AG09319 (cell line): ENCODE data around the gene PPIE.

Experiments used
- DNase-seq: peaks from one replicate; pipeline ENCODE4 v3.0.0-alpha.2; 2010; ENCODE audit warnings: low read depth; ENCODE audit errors: extremely low read depth
- CTCF ChIP-seq: IDR thresholded peaks from 2 replicates; pipeline ENCODE4 v1.5.1; 2011; ENCODE audit warnings: low read depth, mild to moderate bottlenecking, inconsistent platforms, low read length, moderate library complexity

The PPIE gene

GRCh38 chr1:39729842-39730241 is 8.8 kb upstream of the PPIE start:
- no peak for TF ChIP-seq CTCF

GRCh38 chr1:39732730-39733129 is 6.0 kb upstream of the PPIE start:
- no peak for DNase-seq
- TF ChIP-seq CTCF: no peak

More at GRCh38 chr1:39729842-39730241, 8.8 kb upstream of the PPIE start:
- no peak for DNase-seq

- TF ChIP-seq CTCF: no peak
- DNase-seq: no peak
These were observed 5.5 kb upstream of the PPIE start for GRCh38 chr1:39733161-39733560.

GRCh38 chr1:39735731-39736130 is 3.0 kb upstream of the PPIE start:
- no peak for TF ChIP-seq CTCF
- no peak for DNase-seq

GRCh38 chr1:39737546-39738169 is 1.0 kb upstream of the PPIE start:
- TF ChIP-seq CTCF: no peak
- DNase-seq: no peak

GRCh38 chr1:39745016-39745670 is 6.5 kb downstream of the PPIE start:
- DNase-seq: no peak
- no peak for TF ChIP-seq CTCF

GRCh38 chr1:39751595-39751994 is 12.9 kb downstream of the PPIE start:
- no peak for DNase-seq
- no peak for TF ChIP-seq CTCF
